Neutrophil (primary cell): ENCODE measurements around the gene TFAM.
A peak's percentile ranks its signal among the peaks of the same experiment; 100 is the strongest.

Experiments used
- H3K27ac ChIP-seq: fragments of 200-600 bp; sonication (generic); 2 replicates; pipeline ENCODE4 v1.5.1; 2016; ENCODE audit warnings: mild to moderate bottlenecking, moderate library complexity
- H3K27me3 ChIP-seq: fragments of 200-600 bp; sonication (generic); 2 replicates; pipeline ENCODE4 v1.6.0; 2016; ENCODE audit warnings: mild to moderate bottlenecking
- H3K36me3 ChIP-seq: fragments of 200-600 bp; sonication (generic); 2 replicates; pipeline ENCODE4 v1.5.1; 2017
- H3K4me1 ChIP-seq, 2 experiments: fragments of 200-600 bp in 1 of 2; sonication (generic) in 1 of 2; 1 replicate in 1 of 2; 2 replicates in 1 of 2; pipeline versions ENCODE4 v1.5.1 to v1.6.1; 2013 to 2016; ENCODE audit warnings: low read depth in 1 of 2, low read length in 1 of 2, mild to moderate bottlenecking in 1 of 2, moderate library complexity in 1 of 2; ENCODE audit not compliant: control insufficient read depth in 1 of 2, insufficient read depth in 1 of 2
- H3K4me3 ChIP-seq, 2 experiments: fragments of 200-600 bp in 1 of 2; sonication (generic) in 1 of 2; 1 replicate in 1 of 2; 2 replicates in 1 of 2; pipeline ENCODE4 v1.5.1; 2013 to 2016; ENCODE audit warnings: low read depth in 1 of 2, low read length in 1 of 2, mild to moderate bottlenecking in 1 of 2, moderate library complexity in 1 of 2
- H3K9me3 ChIP-seq: fragments of 200-600 bp; sonication (generic); 2 replicates; pipeline ENCODE4 v1.5.1; 2016
- TF ChIP-seq, protein P1 (sequence below): fragments of 200-600 bp; sonication (generic); IDR thresholded peaks from 2 replicates; pipeline ENCODE4 v1.5.1; 2016; ENCODE audit warnings: antibody characterized with exemption

Gene TFAM

DNA sequence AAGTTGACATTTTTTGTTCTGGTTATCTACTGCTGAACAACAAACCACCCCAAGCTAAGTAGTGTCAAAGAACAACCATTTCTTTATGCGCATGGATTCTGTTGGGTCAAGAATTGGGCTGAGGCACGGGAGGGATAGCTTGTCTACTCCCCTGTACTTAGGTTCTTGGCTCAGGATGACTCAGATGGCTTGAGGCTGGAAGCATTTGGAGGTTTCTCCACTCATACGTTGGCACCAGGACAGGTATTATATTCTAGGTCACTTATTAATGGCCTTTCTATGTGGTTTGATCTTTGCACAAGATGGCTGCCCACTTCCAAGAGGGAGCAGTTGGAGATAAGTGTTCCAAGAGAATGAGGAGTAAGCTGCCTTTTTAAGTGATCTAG lies 11.8 kb upstream of the TFAM start:
- Histone ChIP-seq H3K27ac (peak overlapping the region; percentile 37), H3K4me1 (no peaks in the 10 kb centered on the region), H3K4me3 (no peak overlapping the region)

DNA sequence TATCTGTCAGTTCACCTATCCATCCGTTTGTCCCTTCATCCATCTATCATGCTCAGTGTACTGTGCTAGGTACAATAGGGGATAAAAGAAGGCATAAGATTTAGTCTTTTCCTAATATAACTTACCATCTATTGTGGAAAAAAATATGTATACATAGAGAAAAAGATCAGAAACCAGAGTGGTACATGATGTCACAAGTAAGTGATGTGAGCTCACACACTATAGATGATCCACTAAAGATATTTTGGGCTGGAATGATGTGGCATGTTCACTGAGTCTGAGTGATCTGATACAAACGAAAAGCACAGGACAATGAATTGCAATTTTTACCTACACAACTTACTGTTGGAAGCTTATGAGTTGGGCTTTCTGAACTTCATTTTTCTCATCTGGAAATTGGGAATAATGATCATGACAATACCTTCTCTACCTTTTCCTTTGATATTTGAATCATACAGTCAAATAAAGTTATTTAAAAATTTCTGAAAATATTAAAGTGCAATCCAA lies 2.7 kb upstream of the TFAM start:
- H3K36me3 ChIP-seq, result no peaks in the 10 kb centered on the region
- H3K4me1 ChIP-seq, result peaks cover 34 to 40% of the 10 kb centered on the region in 2 experiments
- TF ChIP-seq, protein P1, sequence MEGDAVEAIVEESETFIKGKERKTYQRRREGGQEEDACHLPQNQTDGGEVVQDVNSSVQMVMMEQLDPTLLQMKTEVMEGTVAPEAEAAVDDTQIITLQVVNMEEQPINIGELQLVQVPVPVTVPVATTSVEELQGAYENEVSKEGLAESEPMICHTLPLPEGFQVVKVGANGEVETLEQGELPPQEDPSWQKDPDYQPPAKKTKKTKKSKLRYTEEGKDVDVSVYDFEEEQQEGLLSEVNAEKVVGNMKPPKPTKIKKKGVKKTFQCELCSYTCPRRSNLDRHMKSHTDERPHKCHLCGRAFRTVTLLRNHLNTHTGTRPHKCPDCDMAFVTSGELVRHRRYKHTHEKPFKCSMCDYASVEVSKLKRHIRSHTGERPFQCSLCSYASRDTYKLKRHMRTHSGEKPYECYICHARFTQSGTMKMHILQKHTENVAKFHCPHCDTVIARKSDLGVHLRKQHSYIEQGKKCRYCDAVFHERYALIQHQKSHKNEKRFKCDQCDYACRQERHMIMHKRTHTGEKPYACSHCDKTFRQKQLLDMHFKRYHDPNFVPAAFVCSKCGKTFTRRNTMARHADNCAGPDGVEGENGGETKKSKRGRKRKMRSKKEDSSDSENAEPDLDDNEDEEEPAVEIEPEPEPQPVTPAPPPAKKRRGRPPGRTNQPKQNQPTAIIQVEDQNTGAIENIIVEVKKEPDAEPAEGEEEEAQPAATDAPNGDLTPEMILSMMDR, result no peak
- no peak overlapping the region for H3K4me3 ChIP-seq
- H3K9me3 ChIP-seq, result no peaks in the 10 kb centered on the region
- H3K27me3 ChIP-seq, result no peaks in the 10 kb centered on the region
- peak overlapping the region; percentile 94 for H3K27ac ChIP-seq

More for the DNA sequence above, 11.8 kb upstream of the TFAM start:
- peaks cover 10% of the 10 kb centered on the region for H3K36me3 ChIP-seq
- H3K9me3 ChIP-seq, result no peaks in the 10 kb centered on the region
- no peaks in the 10 kb centered on the region for H3K27me3 ChIP-seq
- TF ChIP-seq, protein P1, result no peak

DNA sequence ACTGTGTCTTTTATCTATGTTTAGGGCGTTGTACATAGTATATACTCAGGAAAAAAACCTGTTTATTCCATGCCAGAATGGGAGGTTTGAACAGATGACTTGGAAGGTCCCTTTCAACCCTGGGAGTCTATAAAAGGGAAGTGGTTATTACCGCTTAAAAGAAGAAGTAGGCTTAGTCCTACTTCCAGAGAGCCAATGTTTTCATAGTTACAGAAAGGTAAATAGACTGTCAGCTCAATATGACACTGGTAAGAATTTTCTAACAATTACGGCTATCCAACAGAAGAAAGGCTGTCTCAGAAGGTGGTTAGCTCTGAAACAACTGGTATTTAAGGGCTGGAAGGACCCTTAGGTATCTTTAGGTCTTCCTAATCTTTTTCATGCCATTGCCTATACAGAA lies 1.1 kb upstream of the TFAM start:
- Histone ChIP-seq H3K27ac (peak overlapping the region; percentile 94), H3K4me1 (peaks cover 34 to 40% of the 10 kb centered on the region in 2 experiments), H3K27me3 (no peaks in the 10 kb centered on the region), H3K36me3 (peaks cover 9% of the 10 kb centered on the region), H3K9me3 (no peaks in the 10 kb centered on the region), H3K4me3 (peak overlapping the region; percentile 69 to 77)
- TF ChIP-seq, protein P1, result peak; percentile 19

DNA sequence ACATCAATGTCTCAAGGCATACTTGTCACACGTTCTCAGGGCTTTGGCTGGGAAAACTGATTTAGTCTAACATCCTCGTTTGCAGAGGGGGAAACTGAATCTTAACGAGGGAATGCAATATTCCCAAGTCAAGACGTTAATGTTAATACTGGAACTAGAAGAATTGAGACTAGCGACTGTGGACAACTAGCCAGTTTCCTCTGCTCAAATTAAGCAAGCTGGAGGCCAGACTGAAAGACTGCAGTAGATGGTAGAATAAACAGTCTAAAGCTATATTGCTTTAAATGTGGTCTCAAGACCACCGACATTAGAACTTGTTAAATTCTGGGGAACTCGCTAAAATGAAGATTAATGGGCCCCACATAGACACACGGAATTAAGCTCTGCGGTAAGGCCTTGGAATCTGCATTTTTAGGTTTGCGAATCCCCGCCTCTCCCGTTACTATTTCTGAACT lies 639 bp upstream of the TFAM start:
- H3K27me3 ChIP-seq, result no peaks in the 10 kb centered on the region
- H3K27ac ChIP-seq, result peak overlapping the region; percentile 94
- peaks cover 34 to 40% of the 10 kb centered on the region in 2 experiments for H3K4me1 ChIP-seq
- peak overlapping the region; percentile 69 to 77 for H3K4me3 ChIP-seq
- TF ChIP-seq, protein P1, result no peak
- no peaks in the 10 kb centered on the region for H3K9me3 ChIP-seq
- peaks cover 13% of the 10 kb centered on the region for H3K36me3 ChIP-seq

DNA sequence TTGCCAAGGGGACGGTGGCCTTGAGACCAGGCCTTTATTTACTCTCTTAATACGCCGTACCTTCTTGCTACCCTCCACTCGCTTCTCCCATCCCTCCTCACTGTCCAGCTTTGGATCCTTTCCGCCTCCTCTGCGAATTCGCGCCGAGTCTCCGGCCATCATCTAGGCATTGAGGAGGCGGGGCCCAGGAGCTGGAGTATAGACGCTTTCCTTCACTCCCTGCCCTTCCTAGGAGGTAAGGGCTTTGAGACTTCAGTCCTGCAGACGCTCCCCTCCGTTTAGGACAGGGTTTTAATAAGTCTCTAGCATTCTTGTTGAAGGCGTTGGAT lies 538 bp downstream of the TFAM start:
- peaks cover 34 to 40% of the 10 kb centered on the region in 2 experiments for H3K4me1 ChIP-seq
- TF ChIP-seq, protein P1, result no peak

More for the DNA sequence above, 538 bp downstream of the TFAM start:
- peaks cover 20% of the 10 kb centered on the region for H3K36me3 ChIP-seq
- H3K27me3 ChIP-seq, result no peaks in the 10 kb centered on the region
- peak overlapping the region; percentile 94 for H3K27ac ChIP-seq
- no peaks in the 10 kb centered on the region for H3K9me3 ChIP-seq
- peak overlapping the region; percentile 69 to 77 for H3K4me3 ChIP-seq
